ENCODE measurements around the gene NDUFB8. TPM values are rescaled to one million over a fixed set of nuclear protein-coding genes. Genes with fewer than 3 reads are reported as not detected.

Gene NDUFB8
- total RNA-seq, 1 donor from 2014 or later = 200 TPM

- Mint-ChIP-seq H3K4me1 (peaks cover 6% of the 10 kb centered on the region), H3K36me3 (ENCODE audit: low read depth) (peaks cover 7% of the 10 kb centered on the region), H3K27ac (ENCODE audit: unreplicated experiment) (no peak overlapping the region), H3K4me3 (no peak overlapping the region), H3K27me3 (ENCODE audit: low read depth) (no peaks in the 10 kb centered on the region), H3K9me3 (no peaks in the 10 kb centered on the region)
- no peak for TF ChIP-seq CTCF (conservative IDR thresholded peaks at IDR 0.05)
- no peak for DNase-seq (ENCODE audit: low read depth, low spot score)
These were observed 18.9 kb downstream of the NDUFB8 start for GRCh38 chr10:100510533-100511308.

GRCh38 chr10:100509241-100509840 is 20.3 kb downstream of the NDUFB8 start:
- Mint-ChIP-seq H3K9me3 (no peaks in the 10 kb centered on the region), H3K27ac (ENCODE audit: unreplicated experiment) (peak overlapping the region; percentile 71), H3K4me1 (peaks cover 14% of the 10 kb centered on the region), H3K36me3 (ENCODE audit: low read depth) (peaks cover 4% of the 10 kb centered on the region), H3K27me3 (ENCODE audit: low read depth) (no peaks in the 10 kb centered on the region), H3K4me3 (no peak overlapping the region)
- no peak for DNase-seq (ENCODE audit: low read depth, low spot score)
- TF ChIP-seq CTCF (conservative IDR thresholded peaks at IDR 0.05) = no peak

- Mint-ChIP-seq H3K36me3 (ENCODE audit: low read depth) (peaks cover 4% of the 10 kb centered on the region), H3K27me3 (ENCODE audit: low read depth) (no peaks in the 10 kb centered on the region), H3K4me3 (no peak overlapping the region), H3K9me3 (no peaks in the 10 kb centered on the region), H3K4me1 (peaks cover 20% of the 10 kb centered on the region), H3K27ac (ENCODE audit: unreplicated experiment) (no peak overlapping the region)
- peak; percentile 77 for TF ChIP-seq CTCF (conservative IDR thresholded peaks at IDR 0.05)
- peak; percentile 31 for DNase-seq (ENCODE audit: low read depth, low spot score)
These were observed 20.9 kb downstream of the NDUFB8 start for GRCh38 chr10:100508691-100509150.

GRCh38 chr10:100508266-100508665 is 21.4 kb downstream of the NDUFB8 start:
- peaks cover 22% of the 10 kb centered on the region for H3K4me1 Mint-ChIP-seq
- DNase-seq (ENCODE audit: low read depth, low spot score) = no peak
- no peaks in the 10 kb centered on the region for H3K9me3 Mint-ChIP-seq
- TF ChIP-seq CTCF (conservative IDR thresholded peaks at IDR 0.05) = no peak
- no peak overlapping the region for H3K27ac Mint-ChIP-seq (ENCODE audit: unreplicated experiment)
- no peaks in the 10 kb centered on the region for H3K27me3 Mint-ChIP-seq (ENCODE audit: low read depth)
- peaks cover 4% of the 10 kb centered on the region for H3K36me3 Mint-ChIP-seq (ENCODE audit: low read depth)
- no peak overlapping the region for H3K4me3 Mint-ChIP-seq

- Mint-ChIP-seq H3K27me3 (ENCODE audit: low read depth) (no peaks in the 10 kb centered on the region), H3K4me1 (peaks cover 29% of the 10 kb centered on the region), H3K9me3 (no peaks in the 10 kb centered on the region), H3K36me3 (ENCODE audit: low read depth) (peaks cover 8% of the 10 kb centered on the region), H3K4me3 (no peak overlapping the region), H3K27ac (ENCODE audit: unreplicated experiment) (no peak overlapping the region)
- no peak for DNase-seq (ENCODE audit: low read depth, low spot score)
- TF ChIP-seq CTCF (conservative IDR thresholded peaks at IDR 0.05) = no peak
These were observed 22.3 kb downstream of the NDUFB8 start for GRCh38 chr10:100507357-100507732.
